HG02943 (cell line): Measurements from ENCODE around the gene TAF3.
"Not testable (repeated sequence)": the region's sequence is repeated elsewhere in the genome, so short reads cannot be mapped to it uniquely, and the experiment has no call there.

Source experiments
- ATAC-seq: cut with Tn5 transposase; IDR thresholded peaks from one replicate; pipeline ENCODE4 v1.9.1; 2021; ENCODE audit warnings: mild to moderate bottlenecking, low read depth, moderate library complexity; ENCODE audit not compliant: unreplicated experiment

TAF3 gene

DNA sequence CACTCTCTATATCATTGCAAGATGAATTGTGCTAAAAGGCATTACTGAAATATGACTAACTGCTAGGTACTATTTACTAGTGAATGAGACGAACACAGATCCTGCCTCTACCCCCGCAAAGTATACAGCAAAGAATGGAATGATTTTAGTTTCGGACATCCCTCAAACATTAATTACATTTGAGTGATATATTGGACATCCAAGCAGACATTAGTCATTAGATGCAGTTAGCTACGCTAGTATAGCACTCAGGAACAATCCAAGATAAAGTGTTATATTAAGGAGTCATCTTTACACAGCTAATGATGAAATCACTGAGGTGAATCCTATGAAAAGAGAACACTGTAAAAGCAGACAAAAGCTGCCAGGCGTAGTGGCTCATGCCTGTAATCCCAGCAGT, 7.3 kb upstream of the TAF3 start:
- ATAC-seq, result no peak

DNA sequence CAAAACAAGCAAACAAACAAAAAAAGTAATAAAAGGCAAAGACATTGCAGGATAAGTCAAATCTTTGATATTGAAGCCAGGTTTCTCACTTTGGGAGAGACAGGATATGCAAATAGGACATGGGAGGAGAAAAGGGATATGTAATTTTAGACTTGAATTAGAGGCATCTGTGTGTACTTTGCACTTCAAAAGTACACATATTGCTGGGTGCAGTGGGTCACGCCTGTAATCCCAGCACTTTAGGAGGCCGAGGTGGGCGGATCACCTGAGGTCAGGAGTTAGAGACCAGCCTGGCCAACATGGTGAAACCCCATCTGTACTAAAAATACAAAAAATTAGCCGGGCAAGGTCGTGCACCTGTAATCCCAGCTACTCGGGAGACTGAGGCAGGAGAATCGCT, 6.6 kb upstream of the TAF3 start:
- ATAC-seq, result not testable (repeated sequence)

DNA sequence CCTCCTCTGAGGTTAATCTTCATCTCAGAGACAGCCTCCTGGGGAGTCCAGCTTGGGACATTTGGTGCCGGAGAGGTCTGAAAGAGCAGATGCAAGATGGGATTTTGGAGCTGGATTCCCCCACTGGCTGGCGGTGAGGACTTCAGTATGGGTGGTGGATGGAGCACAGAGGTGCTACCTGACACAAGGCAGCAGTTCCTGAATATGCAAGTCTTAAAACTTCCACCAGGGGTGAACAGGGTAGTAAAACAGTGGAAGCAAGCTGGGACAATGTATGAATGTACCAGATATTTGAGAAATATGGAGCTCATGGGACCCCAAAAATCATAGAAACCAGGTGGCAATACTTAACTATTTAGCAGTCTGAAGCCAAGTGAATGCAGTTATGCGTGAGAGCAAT, 4.8 kb upstream of the TAF3 start:
- ATAC-seq, result no peak

DNA sequence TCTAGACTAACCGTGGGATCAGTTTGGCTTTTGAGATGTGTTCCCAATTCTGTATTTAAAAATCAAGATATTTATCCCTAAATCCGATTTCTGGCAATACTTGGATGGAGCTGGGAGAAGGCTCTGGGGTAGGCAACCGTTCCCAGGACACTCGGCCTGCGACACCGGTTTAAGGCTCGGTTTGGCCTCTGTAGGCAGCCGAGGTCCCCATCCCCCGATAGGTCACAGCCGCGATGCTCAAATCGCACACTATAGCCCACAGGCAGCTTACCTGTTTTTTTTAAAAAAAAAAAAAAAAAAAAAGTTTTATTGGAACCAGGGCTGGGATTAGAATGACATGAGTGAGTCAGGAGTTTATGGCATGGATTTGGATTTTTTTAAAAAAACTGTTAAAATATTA, 729 bp upstream of the TAF3 start:
- no peak for ATAC-seq

DNA sequence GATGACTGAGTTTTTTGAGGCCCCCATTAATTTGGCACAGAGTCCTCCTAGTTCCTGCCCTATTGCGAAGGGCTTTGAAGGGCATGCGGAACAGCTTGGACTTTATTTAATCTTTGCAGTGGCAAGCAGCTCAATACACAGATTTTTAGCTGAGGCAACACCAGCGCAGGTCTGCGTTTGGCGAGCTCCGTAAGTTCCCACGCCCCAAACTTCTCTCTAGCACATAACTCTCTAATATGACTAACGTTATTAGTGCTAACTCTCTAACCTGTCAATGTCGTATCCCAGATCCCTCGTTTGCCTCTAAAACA, 366 bp upstream of the TAF3 start:
- ATAC-seq, result no peak

DNA sequence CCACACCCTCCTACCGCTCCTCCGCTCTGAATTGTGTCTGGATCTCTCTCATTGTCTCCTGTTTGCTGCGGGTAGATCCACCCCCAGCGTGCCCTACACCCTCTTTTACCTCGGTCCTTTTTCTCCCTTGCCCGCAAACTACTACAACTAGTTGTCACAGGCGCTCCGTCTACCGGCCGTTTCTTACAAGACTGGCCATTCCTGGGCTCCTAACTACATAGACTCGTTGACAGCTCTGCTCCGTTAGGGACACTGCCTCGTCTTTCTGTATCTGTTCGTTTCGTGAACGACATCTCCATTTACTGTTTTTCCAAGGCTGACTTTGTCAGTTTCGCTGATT, 786 bp downstream of the TAF3 start:
- peak; percentile 38 for ATAC-seq

DNA sequence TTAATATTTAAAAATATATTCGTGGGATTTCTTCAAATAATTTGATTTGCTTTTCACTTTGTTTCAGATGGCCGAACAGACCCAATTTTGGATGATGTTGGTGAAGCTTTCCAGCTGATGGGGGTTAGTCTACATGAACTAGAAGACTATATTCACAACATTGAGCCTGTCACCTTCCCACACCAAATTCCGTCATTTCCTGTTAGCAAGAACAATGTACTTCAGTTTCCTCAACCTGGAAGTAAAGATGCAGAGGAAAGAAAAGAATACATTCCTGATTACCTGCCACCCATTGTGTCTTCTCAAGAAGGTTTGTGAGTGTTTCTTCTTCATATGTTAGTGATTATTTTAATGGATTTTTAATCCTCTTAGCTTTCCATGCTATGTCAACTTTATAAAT, 5.9 kb downstream of the TAF3 start:
- no peak for ATAC-seq

DNA sequence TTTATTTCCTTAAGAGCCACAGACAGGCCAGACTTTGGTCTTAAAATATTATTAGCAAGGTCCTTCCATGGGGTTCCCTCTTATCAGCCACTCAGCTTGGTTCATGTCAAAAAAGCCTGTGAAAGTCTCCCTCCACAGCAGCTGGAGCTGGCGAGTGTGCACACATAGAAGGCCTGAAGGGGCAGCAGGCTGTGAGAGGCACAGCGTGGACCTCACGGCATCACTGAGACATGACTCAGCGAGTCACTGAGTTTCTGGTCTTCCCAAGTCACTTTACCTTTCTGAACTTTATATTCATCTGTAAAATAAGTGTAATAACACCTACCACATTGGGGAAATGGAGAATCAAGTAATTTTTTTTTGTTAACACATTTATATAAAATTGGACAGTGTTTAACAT, 8.7 kb downstream of the TAF3 start:
- ATAC-seq, result no peak

DNA sequence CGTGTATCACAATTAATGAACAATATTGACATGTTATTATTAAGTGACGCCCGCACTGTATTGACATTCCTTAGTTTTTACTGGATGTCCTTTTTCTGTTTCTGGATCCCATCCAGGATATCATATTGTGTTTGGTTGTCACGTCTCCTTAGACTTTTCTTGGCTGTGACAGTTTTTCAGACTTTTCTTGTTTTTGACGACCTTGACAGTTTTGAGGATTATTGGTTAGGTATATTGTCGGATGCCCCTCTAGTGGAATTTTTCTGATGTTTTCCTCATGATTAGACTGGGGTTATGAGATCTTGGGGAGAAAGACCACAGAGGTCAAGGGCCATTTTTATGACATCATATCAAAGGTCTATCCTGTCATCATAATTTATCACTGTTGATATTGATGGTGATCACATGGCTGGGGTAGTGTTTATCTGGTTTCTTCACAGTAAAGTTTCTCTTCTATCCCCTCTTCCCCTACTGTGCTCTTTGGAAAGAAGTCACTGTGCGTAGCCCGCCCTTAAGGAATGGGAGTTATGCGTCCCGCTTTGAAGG, 11.1 kb downstream of the TAF3 start:
- no peak for ATAC-seq

DNA sequence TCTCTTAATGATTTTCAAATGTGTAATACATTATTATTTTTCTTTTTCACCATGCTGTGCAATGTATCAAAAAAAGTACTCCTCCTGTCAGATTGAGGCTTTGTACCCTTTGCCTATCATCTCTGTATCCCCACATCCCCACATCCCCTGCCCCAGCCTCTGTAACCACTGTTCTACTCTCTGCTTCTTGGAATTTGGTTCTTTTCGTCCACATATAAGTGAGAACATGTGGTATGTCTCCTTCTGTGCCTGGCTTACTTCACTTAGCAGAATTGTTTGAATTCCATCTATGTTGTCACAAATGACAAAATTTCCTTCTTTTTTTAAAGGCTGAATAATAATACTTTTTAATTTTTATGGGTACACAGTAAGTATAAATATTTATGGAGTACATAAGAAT, 13.8 kb downstream of the TAF3 start:
- no peak for ATAC-seq

DNA sequence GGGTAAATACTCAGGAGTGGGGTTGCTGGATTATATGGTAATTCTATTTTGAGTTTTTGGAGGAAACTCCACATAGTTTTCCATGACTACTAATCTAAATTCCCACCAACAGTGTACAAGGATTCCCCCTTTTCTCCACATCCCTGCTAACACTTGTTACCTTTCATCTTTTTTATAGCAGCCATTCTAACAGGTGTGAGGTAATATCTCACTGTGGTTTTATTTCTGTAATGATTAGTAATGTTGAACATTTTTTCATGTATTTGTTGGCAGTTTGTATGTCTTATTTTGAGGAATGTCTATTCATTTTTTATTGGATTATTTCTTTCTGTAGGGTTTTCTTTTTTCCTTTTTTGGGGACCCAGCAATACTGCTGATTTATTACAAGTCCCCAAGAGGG, 14.9 kb downstream of the TAF3 start:
- no peak for ATAC-seq

DNA sequence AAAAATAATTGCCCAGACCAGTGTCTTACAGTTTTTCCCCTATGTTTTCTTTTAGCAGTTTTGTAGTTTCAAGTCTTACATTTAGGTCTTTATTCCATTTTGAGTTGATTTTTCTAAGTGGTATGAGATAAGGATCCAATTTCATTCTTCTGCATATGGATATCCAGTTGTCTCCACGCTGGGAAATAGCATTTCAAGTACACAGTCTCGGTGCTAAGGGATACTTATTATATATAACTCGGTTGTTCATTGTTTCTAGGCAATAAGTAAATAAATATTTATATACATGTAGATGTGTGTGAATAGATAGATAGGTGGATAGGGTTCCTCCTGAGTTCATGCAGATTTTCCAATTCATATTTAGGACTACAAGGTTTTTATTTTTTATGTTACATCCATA, 16.0 kb downstream of the TAF3 start:
- ATAC-seq, result no peak

DNA sequence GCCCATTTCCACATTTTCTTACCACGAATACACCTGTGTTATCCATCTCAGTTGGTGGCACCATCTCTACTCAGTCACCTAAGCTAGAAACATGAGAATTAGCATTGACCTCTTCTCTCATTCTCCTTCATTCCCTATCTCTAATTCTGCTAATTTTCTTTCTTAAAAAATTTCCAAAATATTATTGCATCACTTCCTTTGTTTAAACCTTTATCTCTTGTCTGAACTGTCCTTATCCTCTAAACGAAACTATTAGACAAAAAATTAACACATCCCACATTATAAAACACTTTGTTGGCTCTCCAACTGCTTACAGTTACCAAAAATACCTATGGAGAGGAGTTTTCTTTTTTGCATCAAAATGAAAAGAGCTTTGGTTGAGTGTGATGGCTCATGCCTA, 18.3 kb downstream of the TAF3 start:
- ATAC-seq, result no peak

DNA sequence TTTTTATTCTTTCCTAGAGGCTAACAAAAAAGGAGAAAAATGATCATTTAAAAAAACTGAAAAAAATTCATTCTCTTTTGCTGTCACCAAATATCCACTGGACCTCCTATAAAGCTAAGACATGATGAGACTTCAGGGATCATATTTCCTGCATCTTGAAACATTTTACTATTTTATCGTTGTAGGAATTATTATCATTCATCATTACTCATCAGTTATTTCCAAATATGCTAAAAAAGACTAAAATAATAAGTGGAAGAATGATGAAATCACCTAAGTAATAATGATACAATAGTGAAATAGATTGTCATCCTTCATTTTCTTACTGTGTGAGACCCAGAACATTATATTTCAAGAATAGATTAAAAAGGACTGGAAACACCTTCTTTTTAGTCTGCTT, 28.3 kb downstream of the TAF3 start:
- no peak for ATAC-seq

DNA sequence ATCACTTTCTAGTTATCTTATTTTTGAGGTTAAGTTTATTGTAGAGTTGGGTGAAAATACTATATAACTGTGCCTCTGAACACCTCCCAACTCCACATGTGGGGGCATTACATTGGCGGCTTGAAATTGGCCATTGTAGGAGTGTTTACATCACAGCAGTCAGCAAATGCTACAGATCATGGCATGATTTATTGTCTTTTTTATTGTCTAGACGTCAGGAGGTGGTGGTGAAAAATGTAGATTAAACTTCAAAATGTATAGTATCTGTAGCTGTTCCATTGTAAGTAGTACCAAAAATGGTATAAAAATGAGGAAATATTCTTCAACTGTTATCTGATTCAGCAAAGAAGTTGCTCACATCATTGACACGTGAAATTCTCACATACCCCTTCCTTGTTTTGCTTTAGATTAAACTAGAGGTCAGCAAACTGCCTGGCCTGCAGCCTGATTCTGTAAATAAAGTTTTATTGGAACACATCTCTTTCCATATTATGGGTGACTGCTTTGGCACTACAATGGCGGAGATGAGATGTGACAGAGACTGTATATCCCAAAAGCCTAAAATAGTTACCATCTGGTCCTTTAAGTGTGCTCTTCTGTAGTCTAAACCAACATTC, 35.0 kb downstream of the TAF3 start:
- ATAC-seq, result no peak

DNA sequence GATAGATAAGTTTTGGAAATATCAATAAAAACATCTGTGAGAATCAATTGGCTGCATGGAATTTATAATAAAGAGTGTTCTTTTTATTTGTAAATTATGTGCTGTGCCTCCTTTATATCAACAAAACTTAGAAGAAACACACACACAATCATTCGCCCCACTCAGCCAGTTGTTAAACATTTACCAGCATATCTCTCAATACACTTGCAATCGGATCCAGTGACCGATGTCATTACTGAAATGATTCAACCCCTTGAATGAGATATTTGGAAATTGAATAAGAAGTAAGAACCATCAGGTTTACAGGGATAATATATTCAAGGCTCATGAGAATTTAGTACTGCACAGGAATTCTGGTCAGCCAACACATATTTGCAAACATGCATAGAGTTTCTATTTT, 35.6 kb downstream of the TAF3 start:
- ATAC-seq, result no peak

DNA sequence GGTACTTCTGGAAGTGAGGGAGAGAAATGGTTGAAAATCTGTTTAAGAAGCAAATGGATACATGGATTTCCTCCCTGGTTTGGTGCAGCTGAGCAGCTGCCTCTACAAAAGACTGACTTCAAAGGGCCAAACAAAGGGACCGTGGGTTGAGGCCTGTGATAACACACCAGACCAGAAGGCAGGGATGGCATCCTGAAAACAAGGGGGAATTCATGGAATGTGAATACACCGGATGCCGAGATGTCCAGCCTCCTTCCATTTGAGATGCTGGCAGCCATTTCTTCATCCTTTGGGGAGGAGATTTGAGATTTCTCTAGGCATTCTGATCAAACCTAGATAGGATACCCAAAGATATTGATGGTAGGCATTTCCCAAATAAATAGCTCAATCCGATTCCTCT, 36.9 kb downstream of the TAF3 start:
- ATAC-seq, result no peak

DNA sequence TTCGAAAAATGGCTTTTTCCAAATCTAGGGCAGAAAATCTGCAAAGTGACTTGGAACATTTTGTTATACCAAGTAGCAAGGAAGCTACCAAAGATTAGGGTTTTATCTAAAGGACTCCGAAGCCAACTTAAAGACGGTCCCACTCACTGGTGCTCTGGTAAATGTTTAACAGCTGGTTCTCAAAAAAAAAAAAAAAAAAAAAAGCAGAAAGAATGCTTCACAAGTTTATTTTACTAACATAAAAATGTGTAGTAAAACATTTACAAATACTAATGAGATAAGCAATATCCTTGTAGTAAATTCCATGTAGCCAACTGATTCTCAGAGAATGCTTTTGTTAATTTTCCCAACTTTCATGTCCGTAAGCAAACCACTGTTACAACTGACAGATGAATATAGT, 38.4 kb downstream of the TAF3 start:
- no peak for ATAC-seq

DNA sequence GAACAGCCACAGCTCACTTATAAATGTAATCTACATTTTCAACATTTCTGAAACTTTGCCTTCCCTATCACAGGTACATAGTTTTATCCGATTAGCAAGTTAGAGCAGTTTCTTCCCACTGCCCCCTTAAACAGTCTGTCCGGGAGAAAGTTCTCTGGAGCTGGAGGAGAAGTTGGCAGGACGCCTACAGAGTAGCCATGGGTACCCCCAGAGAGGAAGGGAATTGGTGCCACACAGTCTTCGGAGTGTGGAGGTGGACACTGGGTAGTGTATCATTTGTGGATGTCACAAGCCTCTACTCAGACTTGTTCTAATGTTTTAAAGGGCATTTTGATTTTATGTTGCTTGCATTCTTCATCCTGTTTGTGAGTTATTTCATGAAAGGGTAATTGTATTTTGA, 39.0 kb downstream of the TAF3 start:
- ATAC-seq, result no peak

DNA sequence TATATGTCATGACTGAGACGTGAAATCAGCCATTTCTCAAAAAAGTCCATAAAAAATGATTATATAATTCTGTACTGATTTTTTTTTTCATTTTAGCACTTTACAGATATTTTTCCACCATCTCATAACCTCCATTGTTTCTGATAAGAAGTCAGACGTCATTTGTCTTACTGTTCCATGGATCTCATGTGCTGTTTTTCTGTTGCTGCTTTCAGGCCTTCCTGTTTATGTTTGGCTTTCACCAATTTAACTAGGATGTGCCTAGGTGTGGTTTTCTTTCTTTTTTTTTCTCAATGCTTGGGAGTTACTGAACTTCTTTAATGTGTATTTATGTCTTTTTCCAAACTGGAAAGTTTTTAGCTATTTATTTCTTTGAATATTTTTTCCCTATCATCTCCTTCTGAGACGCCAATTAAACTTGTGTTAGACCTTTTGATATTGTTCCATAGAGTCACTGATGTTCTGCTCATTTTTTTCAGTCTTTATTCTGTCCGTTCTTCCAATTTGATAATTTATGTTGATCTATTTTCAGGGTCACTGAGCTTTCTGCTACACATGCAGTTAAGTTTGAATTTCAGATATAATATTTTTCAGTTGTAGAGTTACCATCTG, 43.3 kb downstream of the TAF3 start:
- no peak for ATAC-seq

DNA sequence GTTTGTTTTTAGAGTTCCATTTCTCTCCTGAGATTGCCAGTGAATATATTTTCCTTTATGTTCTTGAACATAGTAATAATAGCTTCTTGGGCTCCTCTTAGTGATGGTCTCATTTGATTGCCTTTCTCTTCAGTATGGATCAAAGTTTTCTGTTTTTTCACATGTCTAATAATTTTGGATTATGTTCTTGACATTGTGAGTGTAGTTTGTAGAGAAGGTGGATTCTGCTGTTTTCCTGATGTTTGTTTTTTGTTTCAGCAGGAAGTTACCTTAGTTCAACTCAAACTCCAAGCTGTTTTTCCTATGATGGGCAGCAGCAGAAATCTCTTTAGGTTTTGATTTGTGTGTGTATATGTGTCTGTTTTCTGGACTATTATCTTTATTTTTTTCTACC, 43.8 kb downstream of the TAF3 start:
- ATAC-seq, result no peak

DNA sequence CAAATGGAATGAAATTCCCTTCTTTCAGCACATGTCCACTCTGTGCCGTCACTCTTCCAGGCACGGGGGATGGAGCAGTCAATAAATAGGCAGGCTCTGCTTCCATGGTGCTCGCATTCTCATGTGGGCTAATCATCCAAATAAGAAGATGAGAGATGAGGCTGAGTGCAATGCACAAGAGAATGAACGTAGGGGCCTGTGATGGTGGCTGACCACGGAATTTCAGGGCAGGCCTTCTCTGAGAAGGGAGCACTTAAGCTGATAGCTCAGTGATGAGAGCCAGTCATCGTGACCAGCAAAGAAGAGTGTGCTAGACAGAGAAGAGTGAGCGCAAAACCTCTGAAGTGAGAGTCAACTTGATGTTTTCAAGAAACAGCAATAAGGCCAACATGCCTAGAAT, 47.9 kb downstream of the TAF3 start:
- no peak for ATAC-seq

DNA sequence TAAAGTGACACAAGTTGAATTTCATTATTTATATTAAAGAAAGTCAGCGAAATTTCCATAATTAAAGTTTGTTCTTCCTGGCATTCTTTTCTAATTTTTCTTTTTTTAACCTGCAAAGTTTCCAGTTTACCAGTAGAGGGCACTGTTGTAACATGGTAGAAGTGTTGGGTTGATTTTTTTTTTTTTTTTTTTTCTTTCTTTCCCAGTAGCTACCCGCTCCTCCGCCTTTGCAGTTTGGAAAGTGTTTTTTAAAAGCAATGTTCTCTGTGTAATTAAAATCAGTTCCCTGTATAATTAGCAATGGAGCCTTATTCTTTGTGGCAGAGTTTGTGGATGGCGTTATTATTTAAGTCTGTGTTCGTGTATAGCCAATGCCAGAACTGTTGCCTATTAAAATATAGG, 53.7 kb downstream of the TAF3 start:
- no peak for ATAC-seq
